Measurements from ENCODE around the gene TRIM65. TPM values are rescaled to one million over a fixed set of nuclear protein-coding genes. Genes with fewer than 3 reads are reported as not detected.

TRIM65 gene
- total RNA-seq, 2 donors from 2014 or later: 19.8 to 23.6 TPM

- DNase-seq: no peak
Measured at GRCh38 chr17:75910699-75911098, 13.9 kb upstream of the TRIM65 start.

GRCh38 chr17:75909812-75910274, 13.1 kb upstream of the TRIM65 start:
- no peaks in the 10 kb centered on the region for H3K27me3 Mint-ChIP-seq
- H3K27ac Mint-ChIP-seq: no peak overlapping the region
- no peak overlapping the region for H3K4me3 Mint-ChIP-seq
- peaks cover 2% of the 10 kb centered on the region for H3K36me3 Mint-ChIP-seq (ENCODE audit: low read depth)
- H3K9me3 ChIP-seq (ENCODE audit: control insufficient read depth, low read length, poor library complexity, severe bottlenecking): no peaks in the 10 kb centered on the region
- ATAC-seq: no peak
- H3K4me1 Mint-ChIP-seq: peaks cover 2% of the 10 kb centered on the region
- DNase-seq: no peak

More at GRCh38 chr17:75910699-75911098, 13.9 kb upstream of the TRIM65 start:
- no peak for ATAC-seq
- no peak overlapping the region for H3K4me3 Mint-ChIP-seq
- no peaks in the 10 kb centered on the region for H3K27me3 Mint-ChIP-seq
- H3K27ac Mint-ChIP-seq: no peak overlapping the region
- H3K4me1 Mint-ChIP-seq: peaks cover 2% of the 10 kb centered on the region
- H3K9me3 ChIP-seq (ENCODE audit: control insufficient read depth, low read length, poor library complexity, severe bottlenecking): no peaks in the 10 kb centered on the region
- H3K36me3 Mint-ChIP-seq (ENCODE audit: low read depth): peaks cover 2% of the 10 kb centered on the region

- no peak for ATAC-seq
- peaks cover 4% of the 10 kb centered on the region for H3K4me1 Mint-ChIP-seq
Measured at GRCh38 chr17:75909051-75909811, 12.5 kb upstream of the TRIM65 start.

GRCh38 chr17:75908201-75908600, 11.4 kb upstream of the TRIM65 start:
- H3K9me3 ChIP-seq (ENCODE audit: control insufficient read depth, low read length, poor library complexity, severe bottlenecking): no peaks in the 10 kb centered on the region
- Mint-ChIP-seq H3K36me3 (ENCODE audit: low read depth) (no peaks in the 10 kb centered on the region), H3K4me3 (no peak overlapping the region), H3K4me1 (peaks cover 5% of the 10 kb centered on the region), H3K27ac (no peak overlapping the region), H3K27me3 (no peaks in the 10 kb centered on the region)
- ATAC-seq (no peak), DNase-seq (no peak)

More at GRCh38 chr17:75909051-75909811, 12.5 kb upstream of the TRIM65 start:
- no peaks in the 10 kb centered on the region for H3K9me3 ChIP-seq (ENCODE audit: control insufficient read depth, low read length, poor library complexity, severe bottlenecking)
- no peak overlapping the region for H3K4me3 Mint-ChIP-seq
- no peaks in the 10 kb centered on the region for H3K27me3 Mint-ChIP-seq
- peaks cover 2% of the 10 kb centered on the region for H3K36me3 Mint-ChIP-seq (ENCODE audit: low read depth)
- peak overlapping the region; percentile 60 for H3K27ac Mint-ChIP-seq
- no peak for DNase-seq

GRCh38 chr17:75906143-75906884, 9.6 kb upstream of the TRIM65 start:
- ATAC-seq: no peak
- H3K4me1 Mint-ChIP-seq: peaks cover 5% of the 10 kb centered on the region
- peak overlapping the region; percentile 21 for H3K27ac Mint-ChIP-seq
- H3K27me3 Mint-ChIP-seq: no peaks in the 10 kb centered on the region
- H3K36me3 Mint-ChIP-seq (ENCODE audit: low read depth): no peaks in the 10 kb centered on the region
- peak overlapping the region; percentile 73 for H3K4me3 Mint-ChIP-seq
- DNase-seq: no peak
- no peaks in the 10 kb centered on the region for H3K9me3 ChIP-seq (ENCODE audit: control insufficient read depth, low read length, poor library complexity, severe bottlenecking)

GRCh38 chr17:75904749-75905521, 8.2 kb upstream of the TRIM65 start, which contains the start of gene MRPL38:
MRPL38 (minus strand) TSS chr17:75904884; CDS start chr17:75904875, 9 bp downstream.
- H3K27ac Mint-ChIP-seq: peak within 1 kb of the TSS; percentile 83
- H3K9me3 ChIP-seq (ENCODE audit: control insufficient read depth, low read length, poor library complexity, severe bottlenecking): no peaks in the 10 kb centered on the region
- H3K4me3 Mint-ChIP-seq: peak within 1 kb of the TSS; percentile 91
- H3K27me3 Mint-ChIP-seq: no peaks in the 10 kb centered on the region
- no peaks in the 10 kb centered on the region for H3K36me3 Mint-ChIP-seq (ENCODE audit: low read depth)
- ATAC-seq (peak; percentile 97), DNase-seq (peak; percentile 88 to 93 (median 90))
- peaks cover 5% of the 10 kb centered on the region for H3K4me1 Mint-ChIP-seq

GRCh38 chr17:75902406-75902805, 5.7 kb upstream of the TRIM65 start:
- ATAC-seq (no peak), DNase-seq (no peak)
- Mint-ChIP-seq H3K4me3 (no peak overlapping the region), H3K27me3 (no peaks in the 10 kb centered on the region), H3K36me3 (ENCODE audit: low read depth) (no peaks in the 10 kb centered on the region), H3K4me1 (peaks cover 5% of the 10 kb centered on the region), H3K27ac (no peak overlapping the region)
- no peaks in the 10 kb centered on the region for H3K9me3 ChIP-seq (ENCODE audit: control insufficient read depth, low read length, poor library complexity, severe bottlenecking)

- Mint-ChIP-seq H3K27me3 (no peaks in the 10 kb centered on the region), H3K36me3 (ENCODE audit: low read depth) (no peaks in the 10 kb centered on the region), H3K4me1 (peaks cover 5% of the 10 kb centered on the region), H3K4me3 (no peak overlapping the region), H3K27ac (peak overlapping the region; percentile 8)
- DNase-seq (no peak), ATAC-seq (no peak)
- no peaks in the 10 kb centered on the region for H3K9me3 ChIP-seq (ENCODE audit: control insufficient read depth, low read length, poor library complexity, severe bottlenecking)
Measured at GRCh38 chr17:75901727-75902126, 5.0 kb upstream of the TRIM65 start.

GRCh38 chr17:75900691-75901533, 4.2 kb upstream of the TRIM65 start:
- Mint-ChIP-seq H3K27ac (peak overlapping the region; percentile 39), H3K4me3 (no peak overlapping the region), H3K36me3 (ENCODE audit: low read depth) (no peaks in the 10 kb centered on the region), H3K4me1 (peaks cover 8% of the 10 kb centered on the region), H3K27me3 (no peaks in the 10 kb centered on the region)
- no peak for ATAC-seq
- no peak for DNase-seq
- H3K9me3 ChIP-seq (ENCODE audit: control insufficient read depth, low read length, poor library complexity, severe bottlenecking): no peaks in the 10 kb centered on the region

GRCh38 chr17:75899767-75900468, 3.2 kb upstream of the TRIM65 start:
- DNase-seq (no peak), ATAC-seq (no peak)
- H3K4me3 Mint-ChIP-seq: no peak overlapping the region
- no peaks in the 10 kb centered on the region for H3K9me3 ChIP-seq (ENCODE audit: control insufficient read depth, low read length, poor library complexity, severe bottlenecking)
- no peaks in the 10 kb centered on the region for H3K36me3 Mint-ChIP-seq (ENCODE audit: low read depth)
- H3K27ac Mint-ChIP-seq: peak overlapping the region; percentile 39
- no peaks in the 10 kb centered on the region for H3K27me3 Mint-ChIP-seq
- H3K4me1 Mint-ChIP-seq: peaks cover 18% of the 10 kb centered on the region

- ATAC-seq: no peak
- H3K27ac Mint-ChIP-seq: peak overlapping the region; percentile 11
- H3K27me3 Mint-ChIP-seq: no peaks in the 10 kb centered on the region
- no peak overlapping the region for H3K4me3 Mint-ChIP-seq
- peaks cover 17% of the 10 kb centered on the region for H3K4me1 Mint-ChIP-seq
- no peak for DNase-seq
- H3K9me3 ChIP-seq (ENCODE audit: control insufficient read depth, low read length, poor library complexity, severe bottlenecking): no peaks in the 10 kb centered on the region
- H3K36me3 Mint-ChIP-seq (ENCODE audit: low read depth): no peaks in the 10 kb centered on the region
Measured at GRCh38 chr17:75899353-75899752, 2.6 kb upstream of the TRIM65 start.

- Mint-ChIP-seq H3K27ac (peak overlapping the region; percentile 11), H3K27me3 (no peaks in the 10 kb centered on the region), H3K4me1 (peaks cover 20% of the 10 kb centered on the region), H3K4me3 (peak overlapping the region; percentile 15), H3K36me3 (ENCODE audit: low read depth) (no peaks in the 10 kb centered on the region)
- no peaks in the 10 kb centered on the region for H3K9me3 ChIP-seq (ENCODE audit: control insufficient read depth, low read length, poor library complexity, severe bottlenecking)
- DNase-seq: no peak
- no peak for ATAC-seq
Measured at GRCh38 chr17:75898791-75899190, 2.0 kb upstream of the TRIM65 start.

All from T-helper 17 cell (primary cell).